Measurements from ENCODE around the gene FGD3. TPM values are rescaled to one million over a fixed set of nuclear protein-coding genes. Genes with fewer than 3 reads are reported as not detected.

FGD3 gene
- total RNA-seq, 2 experiments from 2014 or later: 41.5 to 42.9 TPM

DNA sequence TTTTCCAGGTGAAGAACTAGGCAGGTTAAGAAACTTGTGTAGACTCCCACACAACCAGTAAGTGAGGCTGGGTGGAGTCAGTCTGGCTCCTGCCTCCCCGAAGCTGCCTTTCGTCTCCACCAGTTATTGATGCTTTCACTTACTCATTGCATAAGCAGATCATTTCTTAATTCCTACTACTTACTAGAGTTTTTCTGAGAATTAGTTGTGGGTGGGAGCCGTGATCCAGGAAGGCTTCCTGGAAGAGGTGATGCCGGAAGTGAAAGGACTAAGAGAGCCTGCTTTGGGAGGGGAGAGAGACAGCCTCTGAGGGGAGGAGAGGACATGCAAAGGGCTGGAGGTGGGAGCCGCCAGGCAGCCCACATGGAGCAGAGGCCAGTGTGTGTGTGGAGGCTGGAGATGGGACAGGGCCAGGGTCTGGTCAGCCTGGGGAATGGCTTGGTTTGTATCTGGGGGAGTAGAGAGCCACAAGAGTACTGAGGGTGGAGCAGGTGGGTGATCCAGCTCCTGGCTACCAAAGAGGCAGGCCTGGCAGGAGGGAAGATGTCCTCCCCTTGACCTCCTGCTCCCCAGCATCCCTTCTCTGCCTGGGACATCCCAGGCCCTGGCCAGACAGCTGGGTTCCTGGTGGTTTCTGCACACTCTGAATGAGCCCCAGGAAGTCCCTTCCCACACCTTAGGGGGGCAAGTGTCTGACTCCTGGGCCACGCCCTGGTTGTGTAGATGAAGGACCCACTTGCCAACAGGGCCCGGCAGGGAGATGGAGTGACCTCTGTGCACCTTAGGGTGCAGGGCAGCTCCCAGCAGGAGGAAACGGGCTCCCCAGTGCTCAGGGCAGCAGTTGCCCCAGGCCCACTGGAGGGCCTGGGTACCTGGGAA lies 136.5 kb downstream of the FGD3 start:
- peaks cover 15% of the 10 kb centered on the region for H3K9me3 Mint-ChIP-seq
- H3K36me3 Mint-ChIP-seq: peaks cover 45% of the 10 kb centered on the region
- peaks cover 23% of the 10 kb centered on the region for H3K4me1 Mint-ChIP-seq
- DNase-seq: peak; percentile 43
- peak overlapping the region; percentile 23 for H3K4me3 Mint-ChIP-seq
- H3K27me3 Mint-ChIP-seq: no peaks in the 10 kb centered on the region
- H3K27ac Mint-ChIP-seq: peak overlapping the region; percentile 93

- no peak for DNase-seq
- H3K9me3 Mint-ChIP-seq: peaks cover 16% of the 10 kb centered on the region
- no peak overlapping the region for H3K4me3 Mint-ChIP-seq
- peaks cover 47% of the 10 kb centered on the region for H3K36me3 Mint-ChIP-seq
- H3K27me3 Mint-ChIP-seq: no peaks in the 10 kb centered on the region
- H3K4me1 Mint-ChIP-seq: peaks cover 28% of the 10 kb centered on the region
- no peak overlapping the region for H3K27ac Mint-ChIP-seq
These were observed 137.2 kb downstream of the FGD3 start for GRCh38 chr9:93084471-93084881.

- no peak for DNase-seq
- peaks cover 56% of the 10 kb centered on the region for H3K36me3 Mint-ChIP-seq
- H3K4me3 Mint-ChIP-seq: no peak overlapping the region
- peaks cover 25% of the 10 kb centered on the region for H3K9me3 Mint-ChIP-seq
- H3K4me1 Mint-ChIP-seq: peaks cover 35% of the 10 kb centered on the region
- H3K27ac Mint-ChIP-seq: peak overlapping the region; percentile 35
- no peaks in the 10 kb centered on the region for H3K27me3 Mint-ChIP-seq
These were observed 138.4 kb downstream of the FGD3 start for GRCh38 chr9:93085676-93086075.

Other genes with a start within 250 kb of the FGD3 start
- gene BICD2, start 182.7 kb upstream of the FGD3 start, total RNA-seq: 10 to 100 TPM; 19.2 to 20.5 TPM
- gene ZNF484, start 69.5 kb upstream of the FGD3 start, total RNA-seq: 1 to 10 TPM; 6.8 to 7.0 TPM
- gene SUSD3, start 111.2 kb downstream of the FGD3 start, total RNA-seq: 10 to 100 TPM; 27.1 to 28.8 TPM
- 10 to 100 TPM; 36.5 to 38.6 TPM for gene CARD19, start 148.7 kb downstream of the FGD3 start, total RNA-seq
- gene NINJ1, start 186.7 kb downstream of the FGD3 start, total RNA-seq: 10 to 100 TPM; 74.9 to 77.8 TPM
- under 1 TPM; 0.88 to 0.89 TPM for gene WNK2, start 236.6 kb downstream of the FGD3 start, total RNA-seq

Measured in activated naive CD8-positive, alpha-beta T cell treated with anti-CD3 and anti-CD28 coated beads for 36 hours (primary cell).